Mammary epithelial cell (primary cell): ENCODE measurements around the gene ALDH4A1.

Experiments used
- EZH2 ChIP-seq: IDR thresholded peaks from 2 replicates; pipeline ENCODE4 v1.6.1; 2012; ENCODE audit warnings: low read length, inconsistent platforms, borderline replicate concordance
- TF ChIP-seq, protein P1 (sequence below), 2 donors: IDR thresholded peaks in 1 of 2; conservative IDR thresholded peaks in 1 of 2; 2 replicates each; pipeline ENCODE4 v1.5.1; 2011 to 2012; ENCODE audit warnings: inconsistent platforms in 2 of 2, low read length in 2 of 2, mild to moderate bottlenecking in 2 of 2, control low read depth in 1 of 2, low read depth in 1 of 2; ENCODE audit not compliant: insufficient read depth in 1 of 2; ENCODE audit errors: extremely low read depth in 1 of 2

DNA sequence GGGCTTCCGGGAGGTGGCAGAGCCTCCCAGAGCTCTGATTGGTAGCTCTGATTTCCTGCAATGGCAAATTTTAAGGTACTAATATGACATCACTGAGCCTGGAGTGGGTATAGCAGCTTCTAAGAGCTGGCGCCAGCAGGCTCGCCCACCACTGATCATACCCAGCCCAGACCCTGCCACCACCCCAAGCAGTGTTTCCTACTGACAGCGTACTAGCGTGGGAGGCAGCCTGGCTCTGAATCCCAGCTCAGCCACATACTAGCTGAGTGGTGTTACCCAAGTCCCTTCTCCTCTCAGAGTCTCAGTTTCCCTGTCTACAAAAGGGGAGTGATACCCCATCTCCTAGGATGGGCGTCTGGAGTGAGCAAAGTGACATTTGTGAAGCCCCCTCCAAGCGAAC lies 13.0 kb upstream of the ALDH4A1 start:
- TF ChIP-seq, protein P1, sequence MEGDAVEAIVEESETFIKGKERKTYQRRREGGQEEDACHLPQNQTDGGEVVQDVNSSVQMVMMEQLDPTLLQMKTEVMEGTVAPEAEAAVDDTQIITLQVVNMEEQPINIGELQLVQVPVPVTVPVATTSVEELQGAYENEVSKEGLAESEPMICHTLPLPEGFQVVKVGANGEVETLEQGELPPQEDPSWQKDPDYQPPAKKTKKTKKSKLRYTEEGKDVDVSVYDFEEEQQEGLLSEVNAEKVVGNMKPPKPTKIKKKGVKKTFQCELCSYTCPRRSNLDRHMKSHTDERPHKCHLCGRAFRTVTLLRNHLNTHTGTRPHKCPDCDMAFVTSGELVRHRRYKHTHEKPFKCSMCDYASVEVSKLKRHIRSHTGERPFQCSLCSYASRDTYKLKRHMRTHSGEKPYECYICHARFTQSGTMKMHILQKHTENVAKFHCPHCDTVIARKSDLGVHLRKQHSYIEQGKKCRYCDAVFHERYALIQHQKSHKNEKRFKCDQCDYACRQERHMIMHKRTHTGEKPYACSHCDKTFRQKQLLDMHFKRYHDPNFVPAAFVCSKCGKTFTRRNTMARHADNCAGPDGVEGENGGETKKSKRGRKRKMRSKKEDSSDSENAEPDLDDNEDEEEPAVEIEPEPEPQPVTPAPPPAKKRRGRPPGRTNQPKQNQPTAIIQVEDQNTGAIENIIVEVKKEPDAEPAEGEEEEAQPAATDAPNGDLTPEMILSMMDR (conservative IDR thresholded peaks at IDR 0.05 in 1 of 2, IDR thresholded peaks at IDR 0.05 in 1 of 2; ENCODE audit: extremely low read depth in 1 of 2, insufficient read depth in 1 of 2, low read depth in 1 of 2, low read length in 2 of 2), result no peak
- TF ChIP-seq EZH2, result no peak
